Stimulated activated CD4-positive, alpha-beta T cell treated with anti-CD3 and anti-CD28 coated beads, Interleukin-1b, Interleukin-23, amount 100 ng/mL, for 1 hour (primary cell): ENCODE data around the gene ANKAR.
"Not testable (repeated sequence)": the region's sequence is repeated elsewhere in the genome, so short reads cannot be mapped to it uniquely, and the experiment has no call there.

ENCODE experiments used
- DNase-seq, 2 donors: peaks; one replicate each; pipeline ENCODE4 v3.0.0-alpha.2; 2020; ENCODE audit warnings: low read depth in 2 of 2

The ANKAR gene

GRCh38 chr2:189674374-189675112 lies at the start of gene ANKAR:
Gene ANKAR, plus strand, starts transcription at chr2:189674670. Its CDS starts 1,821 bp downstream, at chr2:189676491.
- peak; percentile 45 to 60 for DNase-seq

GRCh38 chr2:189625636-189626035 lies 48.8 kb upstream of the ANKAR start:
- DNase-seq = no peak

- no peak for DNase-seq
These were observed 46.7 kb upstream of the ANKAR start for GRCh38 chr2:189627789-189628188.

- no peak for DNase-seq
These were observed 45.5 kb upstream of the ANKAR start for GRCh38 chr2:189628817-189629530.

- DNase-seq = no peak
These were observed 44.7 kb upstream of the ANKAR start for GRCh38 chr2:189629531-189630453.

GRCh38 chr2:189631849-189632248 lies 42.6 kb upstream of the ANKAR start:
- no peak for DNase-seq

- no peak for DNase-seq
These were observed 41.1 kb upstream of the ANKAR start for GRCh38 chr2:189633392-189633811.

- DNase-seq = no peak
These were observed 39.1 kb upstream of the ANKAR start for GRCh38 chr2:189635353-189635752.

GRCh38 chr2:189638301-189639006 lies 36.0 kb upstream of the ANKAR start:
- no peak for DNase-seq

GRCh38 chr2:189639007-189639609 lies 35.4 kb upstream of the ANKAR start:
- DNase-seq = no peak

- no peak for DNase-seq
These were observed 33.5 kb upstream of the ANKAR start for GRCh38 chr2:189641002-189641401.

GRCh38 chr2:189641590-189641989 lies 32.9 kb upstream of the ANKAR start:
- DNase-seq = no peak

GRCh38 chr2:189646521-189646920 lies 27.9 kb upstream of the ANKAR start:
- DNase-seq = no peak

GRCh38 chr2:189648846-189649509 lies 25.5 kb upstream of the ANKAR start:
- no peak for DNase-seq

- DNase-seq = no peak
These were observed 23.2 kb upstream of the ANKAR start for GRCh38 chr2:189651284-189651683.

- not testable (repeated sequence) for DNase-seq
These were observed 21.0 kb upstream of the ANKAR start for GRCh38 chr2:189653464-189653863.

- DNase-seq = no peak
These were observed 19.8 kb upstream of the ANKAR start for GRCh38 chr2:189654641-189655040.

- DNase-seq = no peak
These were observed 16.6 kb upstream of the ANKAR start for GRCh38 chr2:189657867-189658266.

GRCh38 chr2:189658306-189659212 lies 15.9 kb upstream of the ANKAR start:
- DNase-seq = no peak
